Smooth muscle cell (in vitro differentiated cells): Measurements from ENCODE around the gene SLC6A13. TPM values are rescaled to one million over a fixed set of nuclear protein-coding genes. Genes with fewer than 3 reads are reported as not detected.

ENCODE experiments used
- DNase-seq: peaks from one replicate; lab custom pipeline; 2025; ENCODE audit not compliant: unreplicated experiment; lab: John Stamatoyannopoulos, UW
- H2AFZ ChIP-seq: fragments of 200-600 bp; sonication (generic); 2 replicates; pipeline ENCODE4 v1.6.0; 2016; ENCODE audit warnings: antibody characterized with exemption, low read depth, mild to moderate bottlenecking
- H3F3A ChIP-seq: fragments of 200-600 bp; sonication (generic); 2 replicates; pipeline ENCODE4 v1.6.0; 2017; ENCODE audit warnings: antibody characterized with exemption, low read depth
- H3K27ac ChIP-seq: fragments of 200-600 bp; sonication (generic); 2 replicates; pipeline ENCODE4 v1.5.1; 2016; ENCODE audit warnings: low read depth, mild to moderate bottlenecking
- H3K27me3 ChIP-seq: fragments of 200-600 bp; sonication (generic); 2 replicates; pipeline ENCODE4 v1.6.1; 2016; ENCODE audit warnings: low read depth, mild to moderate bottlenecking
- H3K36me3 ChIP-seq: fragments of 200-600 bp; sonication (generic); 2 replicates; pipeline ENCODE4 v1.5.1; 2016; ENCODE audit warnings: low read depth
- H3K4me1 ChIP-seq: fragments of 200-600 bp; sonication (generic); 2 replicates; pipeline ENCODE4 v1.5.1; 2016; ENCODE audit warnings: low read depth
- H3K4me2 ChIP-seq: fragments of 200-600 bp; sonication (generic); 2 replicates; pipeline ENCODE4 v1.6.0; 2016; ENCODE audit warnings: mild to moderate bottlenecking
- H3K4me3 ChIP-seq: fragments of 200-600 bp; sonication (generic); 2 replicates; pipeline ENCODE4 v1.5.1; 2016; ENCODE audit warnings: mild to moderate bottlenecking
- H3K79me2 ChIP-seq: fragments of 200-600 bp; sonication (generic); 2 replicates; pipeline ENCODE4 v1.6.0; 2016; ENCODE audit warnings: low read depth, mild to moderate bottlenecking
- H3K9ac ChIP-seq: fragments of 200-600 bp; sonication (generic); 2 replicates; pipeline ENCODE4 v1.6.0; 2016; ENCODE audit warnings: low read depth
- H3K9me3 ChIP-seq: fragments of 200-600 bp; sonication (generic); replicated peaks from 2 replicates; pipeline ENCODE4 v1.5.1; 2016; ENCODE audit warnings: low read depth
- H4K20me1 ChIP-seq: fragments of 200-600 bp; sonication (generic); 2 replicates; pipeline ENCODE4 v1.6.0; 2016; ENCODE audit warnings: low read depth
- WGBS: methylation state at CpG from one replicate; pipeline ENCODE4 v1.1.7; 2016; ENCODE audit warnings: low lambda C conversion rate; 5-methylcytosine and 5-hydroxymethylcytosine counted together
- polyA plus RNA-seq: library from polyadenylated mRNA; unstranded; fragments of >200 nt; fragmentation: Nextera tagmentation; extraction: Ambion mirVana; gene quantifications from 2 replicates; pipeline ENCODE4 v1.2.1, GENCODE V29; 2016
- total RNA-seq: library from RNA; depleted of rRNA; stranded (reverse); fragments of >200 nt; gene quantifications from 2 replicates; pipeline ENCODE4 v1.2.3, GENCODE V29; 2014
- TF ChIP-seq, protein P1 (sequence below): fragments of 200-600 bp; sonication (generic); IDR thresholded peaks from 2 replicates; pipeline ENCODE4 v1.5.1; 2017; ENCODE audit warnings: borderline replicate concordance, mild to moderate bottlenecking, antibody characterized with exemption; ENCODE audit not compliant: insufficient read depth, poor library complexity, severe bottlenecking

SLC6A13 gene
- total and polyA plus RNA-seq, 2 experiments from 2014 or later, result 0.45 to 0.66 TPM

DNA sequence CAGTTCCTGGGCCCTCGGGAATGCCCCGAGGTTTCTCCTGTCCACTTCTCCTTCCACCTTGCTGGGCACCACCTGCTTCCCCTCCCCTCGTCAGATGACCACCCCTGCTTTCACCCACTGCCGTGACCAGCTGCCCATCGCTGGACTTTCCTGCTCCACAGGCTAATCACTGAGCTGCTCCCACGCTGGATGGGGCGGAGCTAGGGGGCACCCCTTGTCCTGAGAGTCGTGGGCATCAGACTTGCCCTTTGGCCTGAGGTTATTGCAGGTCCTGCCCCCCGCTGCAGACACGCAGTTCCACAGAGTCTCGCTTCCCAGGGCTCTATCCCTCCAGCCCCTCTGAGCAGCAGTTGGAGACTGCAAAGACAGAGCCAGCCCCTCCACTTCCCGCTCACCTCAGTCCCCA is 49.1 kb downstream of the SLC6A13 start:
- no peak for DNase-seq
- Histone ChIP-seq H3K4me1 (peaks cover 5% of the 10 kb centered on the region), H2AFZ (no peak overlapping the region), H3K27ac (no peak overlapping the region), H3K27me3 (peaks cover 16% of the 10 kb centered on the region), H4K20me1 (no peaks in the 10 kb centered on the region), H3K4me2 (no peak overlapping the region), H3K9ac (no peak overlapping the region), H3K9me3 (no peaks in the 10 kb centered on the region), H3K36me3 (no peaks in the 10 kb centered on the region), H3F3A (no peaks in the 10 kb centered on the region), H3K79me2 (no peaks in the 10 kb centered on the region), H3K4me3 (no peak overlapping the region)
- 79% methylated on average over 12 of the region's 12 CpGs for WGBS
- TF ChIP-seq, protein P1, sequence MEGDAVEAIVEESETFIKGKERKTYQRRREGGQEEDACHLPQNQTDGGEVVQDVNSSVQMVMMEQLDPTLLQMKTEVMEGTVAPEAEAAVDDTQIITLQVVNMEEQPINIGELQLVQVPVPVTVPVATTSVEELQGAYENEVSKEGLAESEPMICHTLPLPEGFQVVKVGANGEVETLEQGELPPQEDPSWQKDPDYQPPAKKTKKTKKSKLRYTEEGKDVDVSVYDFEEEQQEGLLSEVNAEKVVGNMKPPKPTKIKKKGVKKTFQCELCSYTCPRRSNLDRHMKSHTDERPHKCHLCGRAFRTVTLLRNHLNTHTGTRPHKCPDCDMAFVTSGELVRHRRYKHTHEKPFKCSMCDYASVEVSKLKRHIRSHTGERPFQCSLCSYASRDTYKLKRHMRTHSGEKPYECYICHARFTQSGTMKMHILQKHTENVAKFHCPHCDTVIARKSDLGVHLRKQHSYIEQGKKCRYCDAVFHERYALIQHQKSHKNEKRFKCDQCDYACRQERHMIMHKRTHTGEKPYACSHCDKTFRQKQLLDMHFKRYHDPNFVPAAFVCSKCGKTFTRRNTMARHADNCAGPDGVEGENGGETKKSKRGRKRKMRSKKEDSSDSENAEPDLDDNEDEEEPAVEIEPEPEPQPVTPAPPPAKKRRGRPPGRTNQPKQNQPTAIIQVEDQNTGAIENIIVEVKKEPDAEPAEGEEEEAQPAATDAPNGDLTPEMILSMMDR, result no peak

DNA sequence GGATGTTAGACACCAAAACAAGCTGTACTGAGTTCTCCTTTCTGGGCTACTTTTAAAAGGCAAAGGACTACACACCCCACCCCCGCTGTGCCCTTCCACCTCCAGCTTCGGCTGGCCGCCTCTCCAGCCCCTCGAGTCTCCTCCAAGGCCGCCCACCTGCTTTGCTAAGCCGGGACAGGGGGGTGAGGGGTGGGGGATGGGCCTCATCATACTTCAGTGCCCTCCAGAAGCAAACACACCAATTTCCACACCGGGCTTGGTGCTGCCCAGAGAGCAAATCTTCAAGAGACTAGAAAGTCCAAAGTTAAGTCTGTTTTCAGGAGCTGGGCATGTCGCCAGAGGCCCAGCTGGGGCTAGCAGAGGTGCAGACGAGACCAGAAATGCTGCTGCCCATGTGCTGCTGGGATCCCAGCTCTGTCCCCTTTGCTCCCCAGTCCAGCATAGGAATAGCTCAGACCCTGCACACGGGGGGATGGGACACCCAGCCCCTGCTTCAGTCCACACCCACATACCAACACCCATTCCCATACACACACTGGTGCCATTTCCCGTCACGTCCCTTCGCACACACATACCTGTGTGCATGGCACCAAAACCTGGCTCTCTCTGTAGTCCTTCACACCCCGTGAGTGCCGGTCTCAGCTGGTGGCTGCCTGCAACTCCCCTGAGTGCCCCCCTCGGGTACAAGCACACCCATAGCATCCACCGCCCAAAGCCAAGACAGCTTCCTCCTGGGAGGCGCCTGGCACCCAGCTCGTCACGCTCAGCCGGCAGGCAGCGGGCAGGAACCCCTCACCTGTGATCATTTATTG is 49.7 kb downstream of the SLC6A13 start:
- Histone ChIP-seq H3K4me1 (peaks cover 5% of the 10 kb centered on the region), H3K36me3 (no peaks in the 10 kb centered on the region)
- TF ChIP-seq, protein P1, result no peak

DNA sequence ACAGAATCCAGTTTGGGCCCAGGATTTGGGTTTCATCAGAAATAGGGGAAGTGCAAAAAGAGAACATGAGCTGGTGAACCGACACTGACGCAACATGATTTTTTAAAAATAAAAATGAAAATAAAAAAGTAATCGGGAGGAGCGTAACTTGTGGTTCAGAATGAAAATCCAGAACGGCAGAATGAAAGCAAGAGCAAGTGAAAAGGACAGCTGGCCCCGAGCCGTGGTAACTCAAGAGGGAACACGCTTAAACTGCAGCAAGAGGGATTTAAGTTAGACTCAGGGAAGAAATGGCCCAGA is 50.3 kb downstream of the SLC6A13 start:
- Histone ChIP-seq H2AFZ (no peak overlapping the region), H3F3A (no peaks in the 10 kb centered on the region), H4K20me1 (no peaks in the 10 kb centered on the region), H3K4me2 (no peak overlapping the region), H3K4me1 (peaks cover 5% of the 10 kb centered on the region), H3K79me2 (no peaks in the 10 kb centered on the region), H3K9ac (no peak overlapping the region), H3K27me3 (peaks cover 16% of the 10 kb centered on the region), H3K9me3 (no peaks in the 10 kb centered on the region), H3K27ac (no peak overlapping the region), H3K36me3 (no peaks in the 10 kb centered on the region), H3K4me3 (no peak overlapping the region)
- TF ChIP-seq, protein P1, result no peak
- 93% methylated on average over 8 of the region's 8 CpGs for WGBS
- DNase-seq, result no peak

More for the DNA sequence above, 49.7 kb downstream of the SLC6A13 start:
- Histone ChIP-seq H3K79me2 (no peaks in the 10 kb centered on the region), H3F3A (no peaks in the 10 kb centered on the region), H3K4me2 (no peak overlapping the region), H3K27me3 (peaks cover 16% of the 10 kb centered on the region), H4K20me1 (no peaks in the 10 kb centered on the region), H3K9me3 (no peaks in the 10 kb centered on the region), H3K9ac (no peak overlapping the region), H2AFZ (no peak overlapping the region), H3K27ac (no peak overlapping the region), H3K4me3 (no peak overlapping the region)
- DNase-seq, result no peak
- 82% methylated on average over 22 of the region's 22 CpGs for WGBS
